Kidney epithelial cell (primary cell): ENCODE results near the gene R3HDM1. TPM values are rescaled to one million over a fixed set of nuclear protein-coding genes. Genes with fewer than 3 reads are reported as not detected.
A peak's percentile ranks its signal among the peaks of the same experiment; 100 is the strongest.

Experiments used
- DNase-seq: peaks from one replicate; pipeline ENCODE4 v3.0.0-alpha.2; 2010; ENCODE audit warnings: low read depth
- H3K27me3 ChIP-seq: 2 replicates; pipeline ENCODE4 v1.6.0; 2011; ENCODE audit warnings: low read length; ENCODE audit not compliant: control insufficient read depth, insufficient read depth
- H3K36me3 ChIP-seq: 2 replicates; pipeline ENCODE4 v1.5.1; 2011; ENCODE audit warnings: low read length; ENCODE audit not compliant: control insufficient read depth, insufficient read depth
- H3K4me3 ChIP-seq: 2 replicates; pipeline ENCODE4 v1.5.1; 2011; ENCODE audit warnings: low read depth, mild to moderate bottlenecking, control low read depth, low read length
- total RNA-seq: library from RNA; depleted of rRNA; stranded (reverse); fragments of >200 nt; gene quantifications from 2 replicates; pipeline ENCODE4 v1.2.3, GENCODE V29; 2015
- TF ChIP-seq, protein P1 (sequence below): IDR thresholded peaks from 2 replicates; pipeline ENCODE4 v1.5.1; 2011; ENCODE audit warnings: mild to moderate bottlenecking, moderate library complexity, low read length, control low read depth, inconsistent platforms; ENCODE audit not compliant: insufficient read depth, poor library complexity, severe bottlenecking

R3HDM1 gene
- total RNA-seq, 1 donor from 2014 or later = 12.7 TPM

- TF ChIP-seq, protein P1, sequence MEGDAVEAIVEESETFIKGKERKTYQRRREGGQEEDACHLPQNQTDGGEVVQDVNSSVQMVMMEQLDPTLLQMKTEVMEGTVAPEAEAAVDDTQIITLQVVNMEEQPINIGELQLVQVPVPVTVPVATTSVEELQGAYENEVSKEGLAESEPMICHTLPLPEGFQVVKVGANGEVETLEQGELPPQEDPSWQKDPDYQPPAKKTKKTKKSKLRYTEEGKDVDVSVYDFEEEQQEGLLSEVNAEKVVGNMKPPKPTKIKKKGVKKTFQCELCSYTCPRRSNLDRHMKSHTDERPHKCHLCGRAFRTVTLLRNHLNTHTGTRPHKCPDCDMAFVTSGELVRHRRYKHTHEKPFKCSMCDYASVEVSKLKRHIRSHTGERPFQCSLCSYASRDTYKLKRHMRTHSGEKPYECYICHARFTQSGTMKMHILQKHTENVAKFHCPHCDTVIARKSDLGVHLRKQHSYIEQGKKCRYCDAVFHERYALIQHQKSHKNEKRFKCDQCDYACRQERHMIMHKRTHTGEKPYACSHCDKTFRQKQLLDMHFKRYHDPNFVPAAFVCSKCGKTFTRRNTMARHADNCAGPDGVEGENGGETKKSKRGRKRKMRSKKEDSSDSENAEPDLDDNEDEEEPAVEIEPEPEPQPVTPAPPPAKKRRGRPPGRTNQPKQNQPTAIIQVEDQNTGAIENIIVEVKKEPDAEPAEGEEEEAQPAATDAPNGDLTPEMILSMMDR = no peak
- Histone ChIP-seq H3K4me3 (no peak overlapping the region), H3K36me3 (no peaks in the 10 kb centered on the region), H3K27me3 (no peaks in the 10 kb centered on the region)
- DNase-seq = no peak
Observed at GRCh38 chr2:135504811-135505210, 26.5 kb upstream of the R3HDM1 start.

DNA sequence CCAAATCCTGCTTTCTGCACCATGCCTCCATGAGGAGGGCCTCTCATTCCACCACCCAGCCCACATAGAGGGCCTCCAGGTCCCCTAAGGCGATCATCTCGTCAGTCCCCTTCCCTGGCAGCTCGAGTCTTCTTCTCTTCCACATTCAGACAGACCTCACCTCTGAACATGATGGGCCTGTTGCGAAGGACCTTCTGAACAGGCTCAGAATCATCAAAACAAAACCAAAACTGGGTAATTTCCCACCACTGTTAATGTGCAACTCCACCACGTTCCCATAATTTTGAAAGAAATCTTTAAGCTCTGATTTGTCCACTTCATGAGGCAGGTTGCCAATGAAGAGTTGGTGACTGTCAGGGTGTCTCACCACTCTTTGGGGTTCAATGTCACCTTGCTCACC, 20.7 kb upstream of the R3HDM1 start:
- Histone ChIP-seq H3K4me3 (no peak overlapping the region), H3K36me3 (no peaks in the 10 kb centered on the region), H3K27me3 (no peaks in the 10 kb centered on the region)
- TF ChIP-seq, protein P1 = no peak
- no peak for DNase-seq

DNA sequence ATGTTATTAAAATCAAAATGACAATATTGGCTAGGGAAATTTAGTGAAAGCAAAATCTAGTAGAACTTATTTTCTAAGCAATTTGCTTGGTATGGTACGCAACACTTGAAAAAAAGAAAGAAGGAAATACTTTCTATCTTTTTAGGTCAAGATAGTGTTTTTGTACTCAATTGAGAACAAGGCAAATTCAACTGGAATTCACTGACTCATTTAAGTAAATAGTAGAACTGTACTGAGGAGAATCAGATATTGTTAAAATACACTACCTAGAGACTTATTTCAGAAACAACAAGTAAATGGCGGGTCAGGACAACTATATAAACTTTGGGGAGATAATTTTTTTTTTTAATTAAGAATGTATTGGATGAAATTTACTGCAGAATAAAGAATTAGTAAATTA, 19.2 kb upstream of the R3HDM1 start:
- Histone ChIP-seq H3K27me3 (no peaks in the 10 kb centered on the region), H3K4me3 (no peak overlapping the region), H3K36me3 (no peaks in the 10 kb centered on the region)
- no peak for DNase-seq
- TF ChIP-seq, protein P1 = no peak

DNA sequence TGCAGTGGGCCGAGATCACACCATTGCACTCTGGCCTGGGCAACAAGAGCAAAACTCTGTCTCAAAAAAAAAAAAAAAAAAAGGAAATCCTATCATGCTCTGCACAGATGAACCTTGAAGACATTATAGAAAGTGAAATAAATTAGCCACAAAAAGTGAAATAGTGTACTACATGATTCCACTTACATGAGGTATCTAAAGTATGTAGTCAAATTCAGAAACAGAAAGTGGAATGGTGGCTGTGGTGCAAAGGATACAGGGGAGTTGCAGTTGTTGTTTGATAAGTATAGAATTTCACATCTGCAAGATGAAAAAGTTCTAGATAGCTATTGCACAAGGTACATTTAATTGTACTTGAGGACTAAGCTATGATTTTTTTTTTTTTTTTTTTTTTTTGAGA, 5.5 kb upstream of the R3HDM1 start:
- TF ChIP-seq, protein P1 = no peak
- Histone ChIP-seq H3K4me3 (no peak overlapping the region), H3K27me3 (no peaks in the 10 kb centered on the region), H3K36me3 (no peaks in the 10 kb centered on the region)
- no peak for DNase-seq

DNA sequence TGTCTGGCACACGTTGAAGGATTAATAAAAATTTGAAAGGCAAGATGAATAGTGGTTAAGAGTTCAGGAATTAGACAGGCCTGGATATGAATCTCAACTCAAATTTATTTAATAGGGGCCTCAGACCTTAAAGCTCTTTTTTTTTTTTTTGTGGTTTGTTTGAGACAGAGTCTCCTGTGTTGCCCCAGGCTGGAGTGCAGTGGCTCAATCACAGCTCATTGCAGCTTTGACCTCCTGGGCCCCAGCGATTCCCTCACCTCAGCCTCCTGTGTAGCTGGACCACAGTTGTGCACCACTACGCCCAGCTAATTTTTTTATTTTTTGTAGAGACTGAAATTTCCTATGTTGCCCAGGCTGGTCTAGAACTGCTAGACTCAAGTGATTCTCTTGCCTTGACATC, 3.3 kb upstream of the R3HDM1 start:
- Histone ChIP-seq H3K4me3 (no peak overlapping the region), H3K27me3 (no peaks in the 10 kb centered on the region), H3K36me3 (no peaks in the 10 kb centered on the region)
- DNase-seq = no peak
- TF ChIP-seq, protein P1 = no peak

- TF ChIP-seq, protein P1 = no peak
- no peaks in the 10 kb centered on the region for H3K36me3 ChIP-seq
- H3K4me3 ChIP-seq = peak within 1 kb of the TSS; percentile 97
- DNase-seq = peak; percentile 95
- no peaks in the 10 kb centered on the region for H3K27me3 ChIP-seq
Observed at GRCh38 chr2:135530313-135531230, 712 bp upstream of the R3HDM1 start, which contains the start of gene ZRANB3. Gene ZRANB3 (minus strand): TSS chr2:135531218.
